ENCODE data around the gene BICC1. TPM values are rescaled to one million over a fixed set of nuclear protein-coding genes. Genes with fewer than 3 reads are reported as not detected.

BICC1 gene
- total and polyA plus RNA-seq, 2 of the 13 experiments (the other 11 are each of a cell fraction or from before 2014, with no cell fraction given): 0.18 to 1.5 TPM

DNA sequence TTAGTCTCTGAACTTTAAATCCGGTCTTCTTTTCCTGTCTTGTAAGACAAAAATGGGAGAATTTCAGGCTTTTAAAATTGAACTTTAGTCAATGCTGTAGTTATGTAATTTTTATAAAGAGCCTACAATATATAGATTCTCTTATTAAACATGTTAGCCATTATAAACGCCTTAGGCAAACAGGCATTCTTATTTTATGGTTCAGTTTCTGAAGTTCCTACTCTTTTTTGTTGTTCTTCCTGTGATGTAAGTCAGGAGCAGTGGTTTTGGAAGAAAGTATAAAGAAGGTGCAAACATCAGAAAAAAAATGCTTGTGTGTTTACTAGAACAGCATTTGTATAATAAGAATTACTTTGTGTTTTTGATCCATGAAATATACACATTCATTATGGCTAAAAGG is 41.6 kb downstream of the BICC1 start:
- BruUV-seq (replicated peaks): no TSS peak
- in situ Hi-C loops (cut with HindIII; ENCODE audit: extremely low pct_ligation_motif_present, low pct_unique_long_range_greater_than_20kb) (no loop called here), intact Hi-C loops (cut with micrococcal nuclease; ENCODE audit: unreplicated experiment) (no loop called here)
- Histone ChIP-seq H3K4me1 (ENCODE audit: insufficient read depth, low read length) (peaks cover 42% of the 10 kb centered on the region), H2AFZ (ENCODE audit: low read length) (no peak overlapping the region), H3K27me3 (ENCODE audit: control insufficient read depth in 1 of 2, insufficient read depth in 2 of 2, low read length in 2 of 2) (no peaks in the 10 kb centered on the region), H3K27ac (ENCODE audit: extremely low read length, insufficient read depth, low read length) (no peak overlapping the region), H3K9me3 (ENCODE audit: low read length) (peaks cover 13% of the 10 kb centered on the region; the same call in 1 of the 2 replicates), H3K4me2 (ENCODE audit: low read depth, low read length) (no peak overlapping the region), H3K9ac (ENCODE audit: insufficient read depth, low read depth, low read length) (no peak overlapping the region), H3K4me3 (replicated peaks in 1 of 3; ENCODE audit: insufficient read depth in 1 of 3, low read depth in 2 of 3, low read length in 3 of 3) (no peak overlapping the region), H3K79me2 (ENCODE audit: insufficient read depth, low read length) (no peaks in the 10 kb centered on the region), H3K36me3 (replicated peaks in 1 of 2; ENCODE audit: control insufficient read depth in 1 of 2, insufficient read depth in 2 of 2, low read length in 2 of 2) (no peaks in the 10 kb centered on the region), H4K20me1 (ENCODE audit: insufficient read depth, low read length) (no peaks in the 10 kb centered on the region)
- ChIA-PET CTCF (ENCODE audit: low intra/inter-chr PET ratio, low total read pairs) (no interaction called here), POLR2A (no interaction called here)
- DNase-seq (ENCODE audit: low spot score): no peak
- WGBS (ENCODE audit: low lambda C conversion rate): 84% methylated on average over 2 of the region's 2 CpGs
- TF ChIP-seq ZNF746 (CRISPR knock-in tag; IDR thresholded peaks at IDR 0.05) (no peak), PHB2 (IDR thresholded peaks at IDR 0.05; ENCODE audit: partially characterized antibody) (no peak), MEF2D (CRISPR knock-in tag; IDR thresholded peaks at IDR 0.05) (no peak), ATF7-NPFF (CRISPR knock-in tag; IDR thresholded peaks at IDR 0.05; ENCODE audit: low read depth) (no peak)
- no peak for FAIRE-seq
- no peak for ATAC-seq

DNA sequence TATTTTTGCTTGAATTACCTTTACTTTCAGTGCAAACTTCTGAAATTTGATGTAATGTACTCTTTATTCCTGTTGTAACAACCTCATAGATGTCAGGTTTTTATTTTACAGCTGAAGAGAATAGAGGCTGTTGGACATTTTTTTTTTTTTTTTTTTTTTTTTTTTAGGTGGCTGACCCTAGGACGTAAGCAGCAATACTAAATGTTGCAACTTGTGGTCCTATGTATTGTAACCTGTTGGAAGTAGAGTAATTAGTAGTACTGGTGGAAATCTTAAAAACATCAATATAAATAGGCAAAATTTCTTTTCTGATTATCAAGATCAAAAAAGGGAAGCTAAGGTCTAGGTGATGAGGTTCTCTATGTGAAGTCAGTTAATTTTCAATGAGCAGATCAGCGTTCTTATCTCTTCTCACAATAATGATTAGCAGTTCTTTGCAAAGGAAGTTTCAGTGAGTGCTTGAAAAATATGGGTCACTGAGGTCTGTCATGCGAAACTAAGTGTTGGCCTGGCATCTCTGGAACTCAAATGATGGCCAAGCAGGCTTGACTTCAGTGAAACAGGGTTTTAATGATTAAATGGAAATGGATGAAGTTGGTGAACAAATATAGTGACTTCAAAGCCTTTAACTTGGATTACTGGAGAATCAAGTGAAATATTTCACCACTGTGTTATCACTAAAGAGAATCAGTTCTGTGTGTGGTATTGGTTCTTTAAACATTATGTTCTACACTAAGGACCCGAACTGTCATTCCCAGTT is 42.7 kb downstream of the BICC1 start:
- ChIA-PET POLR2A (no interaction called here), CTCF (ENCODE audit: low intra/inter-chr PET ratio, low total read pairs) (no interaction called here)
- peak; percentile 81 for DNase-seq (ENCODE audit: low spot score)
- Histone ChIP-seq H3K79me2 (ENCODE audit: insufficient read depth, low read length) (no peaks in the 10 kb centered on the region), H3K9ac (ENCODE audit: insufficient read depth, low read depth, low read length) (no peak overlapping the region), H3K27me3 (ENCODE audit: control insufficient read depth in 1 of 2, insufficient read depth in 2 of 2, low read length in 2 of 2) (no peaks in the 10 kb centered on the region), H3K36me3 (replicated peaks in 1 of 2; ENCODE audit: control insufficient read depth in 1 of 2, insufficient read depth in 2 of 2, low read length in 2 of 2) (no peaks in the 10 kb centered on the region), H3K4me1 (ENCODE audit: insufficient read depth, low read length) (peaks cover 45% of the 10 kb centered on the region), H4K20me1 (ENCODE audit: insufficient read depth, low read length) (no peaks in the 10 kb centered on the region), H3K4me2 (ENCODE audit: low read depth, low read length) (peak overlapping the region; percentile 60), H3K4me3 (replicated peaks in 1 of 3; ENCODE audit: insufficient read depth in 1 of 3, low read depth in 2 of 3, low read length in 3 of 3) (peak overlapping the region in 2 of 3 experiments; percentile 10 to 19; a peak in 2 of 6 replicates), H2AFZ (ENCODE audit: low read length) (no peak overlapping the region), H3K9me3 (ENCODE audit: low read length) (peaks cover 13% of the 10 kb centered on the region; the same call in 1 of the 2 replicates), H3K27ac (ENCODE audit: extremely low read length, insufficient read depth, low read length) (no peak overlapping the region)
- WGBS (ENCODE audit: low lambda C conversion rate): 34% methylated on average over 4 of the region's 4 CpGs
- no peak for ATAC-seq
- in situ Hi-C loops (cut with HindIII; ENCODE audit: extremely low pct_ligation_motif_present, low pct_unique_long_range_greater_than_20kb): no loop called here
- intact Hi-C loops (cut with micrococcal nuclease; ENCODE audit: unreplicated experiment): no loop called here
- no peak for FAIRE-seq
- BruUV-seq (replicated peaks): no TSS peak
- no peak for TF ChIP-seq ZNF274 (CRISPR knock-in tag; IDR thresholded peaks at IDR 0.05)
- no peak for TF ChIP-seq MTA3 (CRISPR knock-in tag; IDR thresholded peaks at IDR 0.05)
- no peak for TF ChIP-seq KLF13 (CRISPR knock-in tag; IDR thresholded peaks at IDR 0.05)
- TF ChIP-seq, protein P1, sequence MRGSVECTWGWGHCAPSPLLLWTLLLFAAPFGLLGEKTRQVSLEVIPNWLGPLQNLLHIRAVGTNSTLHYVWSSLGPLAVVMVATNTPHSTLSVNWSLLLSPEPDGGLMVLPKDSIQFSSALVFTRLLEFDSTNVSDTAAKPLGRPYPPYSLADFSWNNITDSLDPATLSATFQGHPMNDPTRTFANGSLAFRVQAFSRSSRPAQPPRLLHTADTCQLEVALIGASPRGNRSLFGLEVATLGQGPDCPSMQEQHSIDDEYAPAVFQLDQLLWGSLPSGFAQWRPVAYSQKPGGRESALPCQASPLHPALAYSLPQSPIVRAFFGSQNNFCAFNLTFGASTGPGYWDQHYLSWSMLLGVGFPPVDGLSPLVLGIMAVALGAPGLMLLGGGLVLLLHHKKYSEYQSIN (CRISPR knock-in tag; IDR thresholded peaks at IDR 0.05; ENCODE audit: borderline replicate concordance): no peak
- no peak for TF ChIP-seq ZNF772 (CRISPR knock-in tag; IDR thresholded peaks at IDR 0.05)
- TF ChIP-seq HNRNPLL (IDR thresholded peaks at IDR 0.05; ENCODE audit: low read depth, low read length, poor library complexity, severe bottlenecking): no peak
- TF ChIP-seq RFXANK (CRISPR knock-in tag; IDR thresholded peaks at IDR 0.05): no peak
- no peak for TF ChIP-seq ELK4 (CRISPR knock-in tag; IDR thresholded peaks at IDR 0.05; ENCODE audit: borderline replicate concordance)
- no peak for TF ChIP-seq ATM (IDR thresholded peaks at IDR 0.05; ENCODE audit: borderline replicate concordance)
- TF ChIP-seq ZNF17 (CRISPR knock-in tag; IDR thresholded peaks at IDR 0.05): no peak
- no peak for TF ChIP-seq JARID2 (CRISPR knock-in tag; IDR thresholded peaks at IDR 0.05; ENCODE audit: insufficient replicate concordance)
- no peak for TF ChIP-seq SALL1 (CRISPR knock-in tag; IDR thresholded peaks at IDR 0.05)
- TF ChIP-seq MBD4 (IDR thresholded peaks at IDR 0.05; ENCODE audit: borderline replicate concordance, low read length): no peak
- no peak for TF ChIP-seq ZNF788 (CRISPR knock-in tag; IDR thresholded peaks at IDR 0.05; ENCODE audit: borderline replicate concordance)
